ENCODE results near the gene EYA4.

Gene EYA4

DNA sequence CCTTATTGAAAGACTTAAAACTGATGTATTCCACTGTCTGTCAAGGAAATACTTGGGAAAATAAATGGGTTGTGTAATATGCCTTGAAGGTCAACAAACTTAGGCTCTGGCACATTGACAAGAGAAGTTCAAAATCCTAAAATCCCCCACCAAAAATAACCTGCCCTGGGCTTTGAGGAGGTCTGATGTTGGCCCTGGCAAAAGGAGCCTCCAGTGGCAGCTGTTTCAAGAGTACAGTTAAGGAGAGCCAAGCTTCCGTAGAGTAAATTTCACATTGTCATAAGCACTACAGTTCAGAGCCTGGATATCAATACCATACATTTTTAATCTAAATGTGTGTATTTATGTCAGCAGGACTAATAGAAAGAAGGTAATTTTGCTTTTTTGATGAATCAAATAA is 282.7 kb downstream of the EYA4 start:
- Histone ChIP-seq H3K27ac (ENCODE audit: extremely low read depth, low read depth, low read length) (no peak overlapping the region), H3K9me3 (ENCODE audit: control insufficient read depth, insufficient read depth, low read depth, low read length) (no peaks in the 10 kb centered on the region), H3K36me3 (ENCODE audit: control insufficient read depth in 2 of 2, insufficient read depth in 1 of 2, low read length in 2 of 2) (peaks cover 4 to 9% of the 10 kb centered on the region in 2 experiments; a peak in 2 of 3 replicates), H3K4me1 (ENCODE audit: control insufficient read depth, insufficient read depth, low read length) (no peaks in the 10 kb centered on the region), H3K4me3 (ENCODE audit: low read depth, low read length) (no peak overlapping the region)
- CTCF ChIA-PET, result no interaction called here
- POLR2A ChIA-PET, result no interaction called here
- no peak for TF ChIP-seq ZNF560 (tag by site-specific recombination; IDR thresholded peaks at IDR 0.05; ENCODE audit: borderline replicate concordance)
- no peak for TF ChIP-seq KLF7 (tag by site-specific recombination; IDR thresholded peaks at IDR 0.05; ENCODE audit: borderline replicate concordance)
- TF ChIP-seq, protein P1, sequence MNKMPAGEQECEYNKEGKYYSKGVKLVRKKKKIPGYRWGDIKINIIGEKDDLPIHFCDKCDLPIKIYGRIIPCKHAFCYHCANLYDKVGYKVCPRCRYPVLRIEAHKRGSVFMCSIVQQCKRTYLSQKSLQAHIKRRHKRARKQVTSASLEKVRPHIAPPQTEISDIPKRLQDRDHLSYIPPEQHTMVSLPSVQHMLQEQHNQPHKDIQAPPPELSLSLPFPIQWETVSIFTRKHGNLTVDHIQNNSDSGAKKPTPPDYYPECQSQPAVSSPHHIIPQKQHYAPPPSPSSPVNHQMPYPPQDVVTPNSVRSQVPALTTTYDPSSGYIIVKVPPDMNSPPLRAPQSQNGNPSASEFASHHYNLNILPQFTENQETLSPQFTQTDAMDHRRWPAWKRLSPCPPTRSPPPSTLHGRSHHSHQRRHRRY (tag by site-specific recombination; IDR thresholded peaks at IDR 0.05), result no peak
- TF ChIP-seq RBAK (tag by site-specific recombination; IDR thresholded peaks at IDR 0.05), result no peak
- TF ChIP-seq ZNF394 (tag by site-specific recombination; IDR thresholded peaks at IDR 0.05; ENCODE audit: borderline replicate concordance), result no peak
- TF ChIP-seq ZNF776 (tag by site-specific recombination; IDR thresholded peaks at IDR 0.05; ENCODE audit: borderline replicate concordance), result no peak
- TF ChIP-seq, protein P2, sequence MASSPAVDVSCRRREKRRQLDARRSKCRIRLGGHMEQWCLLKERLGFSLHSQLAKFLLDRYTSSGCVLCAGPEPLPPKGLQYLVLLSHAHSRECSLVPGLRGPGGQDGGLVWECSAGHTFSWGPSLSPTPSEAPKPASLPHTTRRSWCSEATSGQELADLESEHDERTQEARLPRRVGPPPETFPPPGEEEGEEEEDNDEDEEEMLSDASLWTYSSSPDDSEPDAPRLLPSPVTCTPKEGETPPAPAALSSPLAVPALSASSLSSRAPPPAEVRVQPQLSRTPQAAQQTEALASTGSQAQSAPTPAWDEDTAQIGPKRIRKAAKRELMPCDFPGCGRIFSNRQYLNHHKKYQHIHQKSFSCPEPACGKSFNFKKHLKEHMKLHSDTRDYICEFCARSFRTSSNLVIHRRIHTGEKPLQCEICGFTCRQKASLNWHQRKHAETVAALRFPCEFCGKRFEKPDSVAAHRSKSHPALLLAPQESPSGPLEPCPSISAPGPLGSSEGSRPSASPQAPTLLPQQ (tag by site-specific recombination; IDR thresholded peaks at IDR 0.05), result no peak
- no peak for TF ChIP-seq ZNF221 (tag by site-specific recombination; IDR thresholded peaks at IDR 0.05; ENCODE audit: borderline replicate concordance)
- TF ChIP-seq ZNF664 (tag by site-specific recombination; IDR thresholded peaks at IDR 0.05), result no peak
- TF ChIP-seq ZNF292 (tag by site-specific recombination; IDR thresholded peaks at IDR 0.05; ENCODE audit: borderline replicate concordance, low read depth), result no peak
- no peak for TF ChIP-seq ZNF239 (tag by site-specific recombination; IDR thresholded peaks at IDR 0.05)
- no peak for TF ChIP-seq ZNF274 (IDR thresholded peaks at IDR 0.05; ENCODE audit: low read length)
- TF ChIP-seq ZNF274 (tag by site-specific recombination; IDR thresholded peaks at IDR 0.05; ENCODE audit: borderline replicate concordance), result no peak
- no peak for TF ChIP-seq ZFP37 (tag by site-specific recombination; IDR thresholded peaks at IDR 0.05)

DNA sequence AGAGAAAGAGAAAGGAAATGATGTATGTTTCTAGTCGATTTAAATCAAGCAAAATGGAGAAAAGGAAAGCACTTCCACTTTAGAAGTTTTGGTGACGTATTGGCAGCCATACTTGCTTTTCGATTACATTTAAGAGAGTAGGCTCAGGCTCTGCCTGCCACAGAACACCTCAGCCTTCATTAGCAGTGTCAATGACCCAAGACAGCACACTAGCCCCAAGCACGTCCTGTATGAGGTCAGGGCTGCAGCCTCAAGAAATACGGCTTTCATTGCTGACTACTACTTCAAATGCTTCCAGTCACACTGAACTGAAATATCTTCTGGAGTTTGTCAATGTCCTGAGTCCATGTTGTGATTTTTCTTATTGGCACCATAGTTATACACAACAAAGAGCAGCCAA is 285.3 kb downstream of the EYA4 start:
- peaks cover 4 to 9% of the 10 kb centered on the region in 2 experiments; a peak in 2 of 3 replicates for H3K36me3 ChIP-seq (ENCODE audit: control insufficient read depth in 2 of 2, insufficient read depth in 1 of 2, low read length in 2 of 2)
- TF ChIP-seq, protein P3, sequence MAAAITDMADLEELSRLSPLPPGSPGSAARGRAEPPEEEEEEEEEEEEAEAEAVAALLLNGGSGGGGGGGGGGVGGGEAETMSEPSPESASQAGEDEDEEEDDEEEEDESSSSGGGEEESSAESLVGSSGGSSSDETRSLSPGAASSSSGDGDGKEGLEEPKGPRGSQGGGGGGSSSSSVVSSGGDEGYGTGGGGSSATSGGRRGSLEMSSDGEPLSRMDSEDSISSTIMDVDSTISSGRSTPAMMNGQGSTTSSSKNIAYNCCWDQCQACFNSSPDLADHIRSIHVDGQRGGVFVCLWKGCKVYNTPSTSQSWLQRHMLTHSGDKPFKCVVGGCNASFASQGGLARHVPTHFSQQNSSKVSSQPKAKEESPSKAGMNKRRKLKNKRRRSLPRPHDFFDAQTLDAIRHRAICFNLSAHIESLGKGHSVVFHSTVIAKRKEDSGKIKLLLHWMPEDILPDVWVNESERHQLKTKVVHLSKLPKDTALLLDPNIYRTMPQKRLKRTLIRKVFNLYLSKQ (tag by site-specific recombination; IDR thresholded peaks at IDR 0.05; ENCODE audit: borderline replicate concordance), result no peak
- no peak for TF ChIP-seq ZSCAN16 (tag by site-specific recombination; IDR thresholded peaks at IDR 0.05)
- no peak for TF ChIP-seq GLI4 (tag by site-specific recombination; IDR thresholded peaks at IDR 0.05)
- POLR2A ChIA-PET, result no interaction called here
- H3K27ac ChIP-seq (ENCODE audit: extremely low read depth, low read depth, low read length), result no peak overlapping the region
- CTCF ChIA-PET, result no interaction called here
- no peaks in the 10 kb centered on the region for H3K9me3 ChIP-seq (ENCODE audit: control insufficient read depth, insufficient read depth, low read depth, low read length)
- H3K4me1 ChIP-seq (ENCODE audit: control insufficient read depth, insufficient read depth, low read length), result no peaks in the 10 kb centered on the region
- H3K4me3 ChIP-seq (ENCODE audit: low read depth, low read length), result no peak overlapping the region

DNA sequence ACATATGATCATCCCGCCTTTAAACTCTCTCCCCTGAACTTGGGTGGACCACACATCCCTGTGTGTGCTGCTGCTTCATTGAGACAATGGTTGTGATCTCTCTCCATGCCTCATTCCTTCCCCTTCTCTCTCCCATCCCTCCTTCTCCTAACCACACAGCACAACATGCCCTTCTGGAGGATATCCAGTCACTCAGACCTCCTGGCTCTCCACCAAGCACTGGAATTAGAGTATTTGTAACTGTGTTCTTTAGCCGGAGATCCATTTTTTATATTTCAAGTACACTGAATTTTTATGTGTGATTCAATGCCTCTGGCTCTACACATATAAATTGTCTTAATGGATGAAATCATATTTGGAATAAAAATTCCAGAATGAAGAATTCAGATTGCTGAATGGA is 287.4 kb downstream of the EYA4 start:
- Histone ChIP-seq H3K36me3 (ENCODE audit: control insufficient read depth in 2 of 2, insufficient read depth in 1 of 2, low read length in 2 of 2) (peaks cover 4 to 14% of the 10 kb centered on the region in 2 experiments; a peak in 2 of 3 replicates), H3K9me3 (ENCODE audit: control insufficient read depth, insufficient read depth, low read depth, low read length) (no peaks in the 10 kb centered on the region), H3K4me3 (ENCODE audit: low read depth, low read length) (no peak overlapping the region), H3K4me1 (ENCODE audit: control insufficient read depth, insufficient read depth, low read length) (no peaks in the 10 kb centered on the region), H3K27ac (ENCODE audit: extremely low read depth, low read depth, low read length) (no peak overlapping the region)
- ChIA-PET POLR2A (no interaction called here), CTCF (no interaction called here)
- TF ChIP-seq ZNF585B (tag by site-specific recombination; IDR thresholded peaks at IDR 0.05) (no peak), REPIN1 (tag by site-specific recombination; IDR thresholded peaks at IDR 0.05; ENCODE audit: low read depth) (no peak)
